Adrenal gland (tissue), 12 donors: ENCODE measurements around the gene FGFR3. TPM values are rescaled to one million over a fixed set of nuclear protein-coding genes. Genes with fewer than 3 reads are reported as not detected.

Experiments used
- DNase-seq, 7 donors: peaks; one replicate each; pipeline ENCODE4 v3.0.0-alpha.2; 2019 to 2020
- H3K27ac ChIP-seq, 5 donors: fragments of 200-600 bp; sonication (generic) in 4 of 5; 1 replicate in 3 of 5; 2 replicates in 2 of 5; pipeline versions ENCODE4 v1.5.1 to v1.8.0; 2016 to 2020; ENCODE audit warnings: mild to moderate bottlenecking in 1 of 5
- H3K27me3 ChIP-seq: fragments of 200-600 bp; 2 replicates; pipeline ENCODE4 v1.8.0; 2021
- H3K36me3 ChIP-seq, 2 donors: fragments of 200-600 bp; replicated peaks in 1 of 2; 1 replicate in 1 of 2; 2 replicates in 1 of 2; pipeline versions ENCODE4 v1.5.1 to v1.8.0; 2018 to 2022
- H3K4me1 ChIP-seq, 2 donors: fragments of 200-600 bp; replicated peaks in 1 of 2; 1 replicate in 1 of 2; 2 replicates in 1 of 2; pipeline versions ENCODE4 v1.5.1 to v1.8.0; 2018 to 2021
- H3K4me3 ChIP-seq, 4 donors: fragments of 200-600 bp; sonication (generic) in 3 of 4; one replicate each; pipeline ENCODE4 v1.5.1; 2016 to 2018
- H3K9me3 ChIP-seq, 3 donors: fragments of 200-600 bp; sonication (generic) in 1 of 3; replicated peaks in 1 of 3; 1 replicate in 2 of 3; 2 replicates in 1 of 3; pipeline versions ENCODE4 v1.5.1 to v1.8.0; 2016 to 2021
- CTCF ChIP-seq, 6 experiments: fragments of 450-650 bp in 4 of 6; fragments of 200-600 bp in 2 of 6; sonication (generic) in 1 of 6; IDR thresholded peaks; 1 replicate in 5 of 6; 2 replicates in 1 of 6; pipeline versions ENCODE4 v1.5.1 to v1.8.0; 2016 to 2021; ENCODE audit warnings: antibody characterized with exemption in 6 of 6, mild to moderate bottlenecking in 2 of 6, moderate library complexity in 1 of 6
- POLR2A ChIP-seq, 2 donors: fragments of 450-650 bp; IDR thresholded peaks; one replicate each; pipeline ENCODE4 v1.6.1; 2017; ENCODE audit warnings: antibody characterized with exemption in 2 of 2, mild to moderate bottlenecking in 2 of 2, moderate library complexity in 1 of 2
- WGBS, 4 donors: extraction: QIAGEN DNeasy Blood & Tissue Kit in 2 of 4; methylation state at CpG; one replicate each; pipeline versions ENCODE4 v1.1.5 to v1.1.7; 2013 to 2017; 5-methylcytosine and 5-hydroxymethylcytosine counted together
- intact Hi-C, 2 donors: fragments of 100-400 bp; cut with DNase I; formaldehyde crosslinking; loops; one replicate each; pipeline versions ENCODE4 v1.14.1 to v1.15.0; 2022 to 2023
- polyA plus RNA-seq, 3 donors: library from polyadenylated mRNA; stranded (reverse); fragments of 200-250 nt in 2 of 3; fragments of 350-450 nt in 1 of 3; fragmentation: Illumina TruSeq in 1 of 3; extraction: RNeasy Lipid Tissue Mini Kit (QIAGEN cat#74804) in 1 of 3; gene quantifications; one replicate each; pipeline ENCODE4 v1.2.3, GENCODE V29; 2013 to 2014
- total RNA-seq, 9 donors: library from RNA; depleted of rRNA in 4 of 9; stranded (reverse); fragments of >200 nt in 4 of 9; fragments of 120-200 nt in 1 of 9; fragmentation: NEBNext Ultra II Directional in 1 of 9; extraction: Animal tissue kit (Norgen Biotek cat#: 25700) in 1 of 9; gene quantifications; one replicate each; pipeline versions ENCODE4 v1.1.0 to v1.2.4, GENCODE V29; 2013 to 2023
- donor health status: healthy with polysubstance abuse.
- donor health status: Bipolar disorder and iron deficiency.
- donor health status: DM: yes; HTN: yes; CAD: no.
- donor health status: DM: no; HTN: no; CAD: no.
- donor health status: DM: no; HTN: no; CAD: no.
- donor health status: DM: yes; HTN: yes; CAD: no.

The FGFR3 gene
- total and polyA plus RNA-seq, 12 donors, result 0.11 to 4.7 (median 1.9) TPM

- WGBS, 4 donors, result 26 to 100% (median 32%) methylated on average over 2 to 32 of the region's 32 CpGs
- Histone ChIP-seq H3K36me3 (no peaks in the 10 kb centered on the region), H3K4me3 (peak overlapping the region in 1 of 4 donors; percentile 59), H3K27ac (no peak overlapping the region), H3K4me1 (peaks cover 18 to 21% of the 10 kb centered on the region in 2 donors), H3K9me3 (no peaks in the 10 kb centered on the region), H3K27me3 (no peaks in the 10 kb centered on the region)
- DNase-seq, result peak in 2 of 7 donors; percentile 20 to 42
- intact Hi-C loops, result no loop called here
- TF ChIP-seq CTCF (IDR thresholded peaks at IDR 0.05) (no peak), POLR2A (IDR thresholded peaks at IDR 0.05) (no peak)
Observed at GRCh38 chr4:1767770-1768366, 25.2 kb upstream of the FGFR3 start.

DNA sequence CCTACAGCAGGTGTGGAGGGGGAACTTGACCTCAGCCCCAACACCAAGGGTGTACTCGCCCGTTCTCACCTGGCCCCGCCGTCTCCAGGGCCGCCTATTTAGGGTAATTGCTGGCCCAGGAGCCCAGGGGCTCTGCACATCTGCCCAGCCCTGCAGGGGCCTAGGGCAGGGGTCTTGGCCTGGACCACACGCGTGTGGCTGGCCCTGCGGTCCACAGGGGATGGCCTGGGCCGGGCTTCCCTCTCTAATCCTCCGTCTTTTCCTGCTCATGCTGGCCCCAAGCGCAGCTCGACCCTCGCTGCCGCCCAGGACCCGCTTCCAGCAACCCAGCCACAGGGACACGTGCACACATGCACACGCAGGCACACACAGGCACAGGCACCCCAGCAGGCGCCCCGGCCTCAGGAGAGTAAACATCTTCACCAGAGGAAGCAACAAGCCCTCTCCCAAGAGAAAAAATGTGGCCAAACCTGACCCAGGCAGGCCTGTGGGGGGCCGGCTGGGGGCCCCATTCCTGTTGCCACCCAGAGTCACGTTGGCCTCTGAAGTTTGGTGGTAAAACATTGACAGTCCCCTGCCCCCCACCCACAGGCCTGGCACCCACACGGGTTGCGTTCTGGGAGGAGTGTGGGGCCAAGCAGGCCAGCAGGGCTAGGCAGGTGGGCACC is 24.6 kb upstream of the FGFR3 start:
- TF ChIP-seq CTCF (IDR thresholded peaks at IDR 0.05), result no peak
- TF ChIP-seq POLR2A (IDR thresholded peaks at IDR 0.05), result no peak
- intact Hi-C loops, result no loop called here
- Histone ChIP-seq H3K27ac (no peak overlapping the region), H3K27me3 (no peaks in the 10 kb centered on the region), H3K4me1 (peaks cover 13 to 17% of the 10 kb centered on the region in 2 donors), H3K4me3 (no peak overlapping the region), H3K9me3 (no peaks in the 10 kb centered on the region), H3K36me3 (no peaks in the 10 kb centered on the region)
- DNase-seq, result no peak
- WGBS, 4 donors, result 81 to 93% (median 85%) methylated on average over 18 to 23 of the region's 23 CpGs

DNA sequence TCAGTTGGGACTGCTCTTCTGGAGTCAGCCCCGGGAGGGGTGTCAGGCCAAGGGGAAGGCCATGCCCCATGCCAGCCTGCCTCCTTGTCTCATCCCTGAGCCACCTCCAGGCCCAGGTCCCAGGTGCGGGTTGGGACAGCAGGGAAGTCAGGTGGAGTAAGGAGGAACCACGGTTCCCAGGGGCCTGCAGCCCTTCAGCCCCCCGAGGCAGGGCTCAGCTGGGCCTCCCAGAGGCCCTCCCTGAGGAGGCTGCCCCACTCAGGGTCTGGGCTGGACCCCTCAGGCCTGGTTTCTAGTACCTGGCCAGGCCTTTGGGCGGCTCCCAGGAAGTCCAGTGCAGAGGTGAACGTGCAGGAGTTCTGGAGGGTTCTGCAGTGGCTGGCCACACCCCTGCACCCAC is 23.4 kb upstream of the FGFR3 start:
- peaks cover 8 to 12% of the 10 kb centered on the region in 2 donors for H3K4me1 ChIP-seq
- whole genome bisulfite sequencing, 4 donors, result 88 to 100% (median 93%) methylated on average over 1 to 6 of the region's 6 CpGs; no CpG with 5 or more reads in 1 of the 4 donors
- H3K36me3 ChIP-seq, result no peaks in the 10 kb centered on the region
- no peak overlapping the region for H3K4me3 ChIP-seq
- no peaks in the 10 kb centered on the region for H3K27me3 ChIP-seq
- no peak overlapping the region for H3K27ac ChIP-seq
- intact Hi-C loops, result no loop called here
- no peak for DNase-seq
- H3K9me3 ChIP-seq, result no peaks in the 10 kb centered on the region
- TF ChIP-seq CTCF (IDR thresholded peaks at IDR 0.05), result no peak
- no peak for TF ChIP-seq POLR2A (IDR thresholded peaks at IDR 0.05)

DNA sequence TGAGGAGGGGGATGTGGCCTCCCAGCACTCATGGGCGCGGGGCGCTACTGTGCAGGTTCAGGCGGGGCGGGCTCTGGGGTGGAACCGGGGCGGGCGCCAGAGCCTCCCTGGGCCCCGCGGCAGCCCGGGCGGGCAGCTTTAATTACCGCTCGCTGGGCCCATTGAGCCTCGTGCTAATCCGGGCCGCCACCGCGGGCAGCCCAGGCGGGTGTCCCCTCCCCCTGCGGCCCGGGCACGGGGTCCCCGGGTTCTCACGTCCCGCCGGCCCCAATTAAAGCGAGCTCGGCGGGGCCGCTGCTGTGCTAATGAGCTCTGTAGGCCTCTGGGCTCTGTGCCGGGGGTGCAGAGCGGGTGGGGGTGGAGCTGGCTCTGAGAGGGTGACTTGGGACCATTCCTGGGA is 22.8 kb upstream of the FGFR3 start:
- Histone ChIP-seq H3K4me1 (peaks cover 8 to 12% of the 10 kb centered on the region in 2 donors), H3K36me3 (no peaks in the 10 kb centered on the region), H3K9me3 (no peaks in the 10 kb centered on the region), H3K27ac (no peak overlapping the region), H3K27me3 (no peaks in the 10 kb centered on the region), H3K4me3 (no peak overlapping the region)
- intact Hi-C loops, result no loop called here
- no peak for TF ChIP-seq POLR2A (IDR thresholded peaks at IDR 0.05)
- no peak for TF ChIP-seq CTCF (IDR thresholded peaks at IDR 0.05)
- WGBS, 4 donors, result 68 to 83% (median 73%) methylated on average over 7 to 33 of the region's 33 CpGs; no CpG with 5 or more reads in 1 of the 4 donors
- DNase-seq, result no peak
